Breast epithelium (tissue), 3 donors: Measurements from ENCODE around the gene CLSTN3.

Source experiments
- POLR2A ChIP-seq: fragments of 450-650 bp; IDR thresholded peaks from one replicate; pipeline ENCODE4 v1.6.1; 2016; ENCODE audit warnings: antibody characterized with exemption, mild to moderate bottlenecking, moderate library complexity
- TF ChIP-seq, protein P1 (sequence below), 3 donors: fragments of 450-650 bp; IDR thresholded peaks; one replicate each; pipeline ENCODE4 v1.5.1; 2016 to 2017; ENCODE audit warnings: antibody characterized with exemption in 3 of 3, mild to moderate bottlenecking in 3 of 3, moderate library complexity in 3 of 3

DNA sequence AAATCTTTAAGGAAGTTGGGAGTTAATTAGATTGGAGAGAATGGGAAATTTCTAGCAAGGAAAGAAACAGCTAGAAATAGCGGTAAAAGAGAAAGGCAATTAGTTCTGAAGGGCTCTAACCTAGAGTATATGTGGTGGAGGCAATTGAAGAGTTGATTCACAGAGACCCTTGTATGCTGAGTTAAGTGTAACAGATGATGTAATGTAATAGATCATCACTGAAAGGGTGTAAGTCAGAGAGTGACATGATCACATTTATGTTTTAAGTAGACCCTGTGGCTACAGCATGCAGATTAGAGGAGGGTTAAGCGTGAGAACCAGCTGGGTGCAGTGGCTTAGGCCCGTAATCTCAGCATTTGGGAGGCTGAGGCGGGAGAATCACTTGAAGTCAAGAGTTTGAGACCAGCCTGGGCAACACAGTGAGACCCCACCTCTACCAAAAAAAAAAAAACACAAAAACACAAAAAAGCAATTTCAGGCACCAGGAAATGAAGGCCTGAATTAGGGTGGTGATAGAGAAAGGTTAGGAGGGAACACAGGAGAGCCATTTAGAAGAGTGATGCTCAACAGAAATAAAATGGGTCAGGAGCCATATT, 4.4 kb upstream of the CLSTN3 start:
- no peak for TF ChIP-seq POLR2A
- TF ChIP-seq, protein P1, sequence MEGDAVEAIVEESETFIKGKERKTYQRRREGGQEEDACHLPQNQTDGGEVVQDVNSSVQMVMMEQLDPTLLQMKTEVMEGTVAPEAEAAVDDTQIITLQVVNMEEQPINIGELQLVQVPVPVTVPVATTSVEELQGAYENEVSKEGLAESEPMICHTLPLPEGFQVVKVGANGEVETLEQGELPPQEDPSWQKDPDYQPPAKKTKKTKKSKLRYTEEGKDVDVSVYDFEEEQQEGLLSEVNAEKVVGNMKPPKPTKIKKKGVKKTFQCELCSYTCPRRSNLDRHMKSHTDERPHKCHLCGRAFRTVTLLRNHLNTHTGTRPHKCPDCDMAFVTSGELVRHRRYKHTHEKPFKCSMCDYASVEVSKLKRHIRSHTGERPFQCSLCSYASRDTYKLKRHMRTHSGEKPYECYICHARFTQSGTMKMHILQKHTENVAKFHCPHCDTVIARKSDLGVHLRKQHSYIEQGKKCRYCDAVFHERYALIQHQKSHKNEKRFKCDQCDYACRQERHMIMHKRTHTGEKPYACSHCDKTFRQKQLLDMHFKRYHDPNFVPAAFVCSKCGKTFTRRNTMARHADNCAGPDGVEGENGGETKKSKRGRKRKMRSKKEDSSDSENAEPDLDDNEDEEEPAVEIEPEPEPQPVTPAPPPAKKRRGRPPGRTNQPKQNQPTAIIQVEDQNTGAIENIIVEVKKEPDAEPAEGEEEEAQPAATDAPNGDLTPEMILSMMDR (IDR thresholded peaks at IDR 0.05) = no peak
